GM10266 (cell line): ENCODE data around the gene FSHR.

Experiments
- DNase-seq: peaks from one replicate; pipeline ENCODE4 v3.0.0; 2012; ENCODE audit errors: extremely low spot score
- TF ChIP-seq, protein P1 (sequence below): IDR thresholded peaks from 2 replicates; pipeline ENCODE4 v1.5.1; 2012; ENCODE audit warnings: mild to moderate bottlenecking, low read depth; ENCODE audit not compliant: control insufficient read depth, insufficient read depth; ENCODE audit errors: missing control alignments

FSHR gene

DNA sequence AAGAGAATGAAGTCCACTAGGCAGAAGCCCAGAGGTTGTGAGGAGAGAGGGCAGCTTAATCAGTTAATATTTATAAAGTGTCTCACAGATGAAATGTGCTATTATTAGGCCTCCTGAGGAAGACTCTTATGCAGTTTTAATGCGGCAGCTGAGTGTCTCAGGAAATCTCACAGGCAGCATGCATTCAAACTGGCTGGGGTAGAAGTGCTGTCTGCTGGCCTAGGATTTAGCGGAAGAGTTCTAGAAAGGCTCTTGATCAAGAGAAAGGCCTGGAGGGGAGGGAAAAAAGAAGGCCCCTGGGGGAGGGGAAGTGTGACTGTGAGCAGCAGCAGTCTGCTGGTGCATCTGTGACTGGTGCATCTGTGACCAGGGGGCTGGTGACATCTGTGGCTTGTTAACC lies 133.0 kb downstream of the FSHR start:
- TF ChIP-seq, protein P1, sequence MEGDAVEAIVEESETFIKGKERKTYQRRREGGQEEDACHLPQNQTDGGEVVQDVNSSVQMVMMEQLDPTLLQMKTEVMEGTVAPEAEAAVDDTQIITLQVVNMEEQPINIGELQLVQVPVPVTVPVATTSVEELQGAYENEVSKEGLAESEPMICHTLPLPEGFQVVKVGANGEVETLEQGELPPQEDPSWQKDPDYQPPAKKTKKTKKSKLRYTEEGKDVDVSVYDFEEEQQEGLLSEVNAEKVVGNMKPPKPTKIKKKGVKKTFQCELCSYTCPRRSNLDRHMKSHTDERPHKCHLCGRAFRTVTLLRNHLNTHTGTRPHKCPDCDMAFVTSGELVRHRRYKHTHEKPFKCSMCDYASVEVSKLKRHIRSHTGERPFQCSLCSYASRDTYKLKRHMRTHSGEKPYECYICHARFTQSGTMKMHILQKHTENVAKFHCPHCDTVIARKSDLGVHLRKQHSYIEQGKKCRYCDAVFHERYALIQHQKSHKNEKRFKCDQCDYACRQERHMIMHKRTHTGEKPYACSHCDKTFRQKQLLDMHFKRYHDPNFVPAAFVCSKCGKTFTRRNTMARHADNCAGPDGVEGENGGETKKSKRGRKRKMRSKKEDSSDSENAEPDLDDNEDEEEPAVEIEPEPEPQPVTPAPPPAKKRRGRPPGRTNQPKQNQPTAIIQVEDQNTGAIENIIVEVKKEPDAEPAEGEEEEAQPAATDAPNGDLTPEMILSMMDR: no peak
- no peak for DNase-seq

DNA sequence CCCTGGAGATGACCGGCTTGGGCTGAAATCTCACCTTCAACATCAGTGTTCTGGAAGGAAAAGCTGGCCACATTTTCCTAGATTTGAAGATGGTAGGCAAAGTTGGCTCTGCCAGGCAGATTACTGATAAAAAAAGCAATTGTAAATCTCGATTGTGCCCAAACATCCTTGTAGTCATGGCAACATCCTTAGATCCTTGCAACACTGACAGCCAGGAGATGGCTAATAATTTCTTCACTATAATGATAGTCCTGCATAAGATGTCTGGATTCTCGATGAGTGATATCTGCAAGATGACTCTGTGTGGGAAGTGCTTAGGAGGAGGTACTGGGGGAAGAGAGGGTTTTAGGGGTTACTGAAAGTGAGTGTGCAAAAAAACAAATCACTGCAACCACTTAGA lies 149.1 kb downstream of the FSHR start:
- DNase-seq: no peak
- TF ChIP-seq, protein P1: no peak

DNA sequence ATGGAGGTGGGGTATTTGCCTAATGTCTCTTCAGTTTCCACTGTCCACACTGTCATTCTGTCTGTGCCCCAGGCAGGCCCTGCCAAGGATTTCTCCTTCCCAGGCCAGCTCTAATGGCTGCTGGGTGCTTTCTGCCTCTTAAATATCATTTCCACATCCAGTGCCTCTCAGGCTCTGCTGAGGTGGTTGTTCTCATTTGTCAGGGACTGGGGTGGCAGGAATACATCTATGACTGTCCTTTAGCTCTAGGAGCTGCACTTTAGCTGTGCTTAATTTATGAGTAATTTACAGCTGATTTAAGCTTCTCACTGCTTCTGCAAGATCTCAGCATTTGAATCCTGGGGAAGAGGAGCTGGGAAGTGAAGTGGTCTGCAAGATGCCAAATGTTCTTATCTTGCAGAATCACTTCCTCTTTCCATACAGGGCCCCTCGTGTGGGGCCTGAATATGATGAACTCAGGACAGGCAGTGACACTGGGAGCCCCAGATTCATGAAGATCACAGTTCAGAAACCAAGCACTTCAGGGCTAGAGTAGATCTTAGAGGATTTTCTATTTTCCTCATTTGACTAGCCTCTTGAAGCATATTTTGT lies 150.2 kb downstream of the FSHR start:
- DNase-seq: no peak
- TF ChIP-seq, protein P1: no peak

DNA sequence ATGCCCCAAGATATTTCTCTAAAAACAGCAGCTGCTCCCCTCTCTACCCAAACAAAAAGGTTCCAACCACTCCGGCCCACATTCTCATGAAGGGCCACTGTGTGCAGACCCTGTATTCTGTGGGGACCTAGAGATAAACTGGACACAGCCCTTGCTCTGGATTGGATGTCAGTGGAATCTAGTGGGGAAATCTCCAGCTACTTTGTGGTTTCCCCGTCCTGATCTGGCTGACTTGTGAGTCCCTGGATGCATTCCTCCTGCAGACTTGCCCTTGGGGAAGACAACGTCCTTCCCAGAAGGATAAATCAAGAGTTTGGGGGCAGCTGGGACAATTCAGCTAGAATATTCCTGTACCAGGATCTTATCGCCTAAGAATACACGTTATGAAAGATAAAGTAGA lies 151.1 kb downstream of the FSHR start:
- TF ChIP-seq, protein P1: no peak

DNA sequence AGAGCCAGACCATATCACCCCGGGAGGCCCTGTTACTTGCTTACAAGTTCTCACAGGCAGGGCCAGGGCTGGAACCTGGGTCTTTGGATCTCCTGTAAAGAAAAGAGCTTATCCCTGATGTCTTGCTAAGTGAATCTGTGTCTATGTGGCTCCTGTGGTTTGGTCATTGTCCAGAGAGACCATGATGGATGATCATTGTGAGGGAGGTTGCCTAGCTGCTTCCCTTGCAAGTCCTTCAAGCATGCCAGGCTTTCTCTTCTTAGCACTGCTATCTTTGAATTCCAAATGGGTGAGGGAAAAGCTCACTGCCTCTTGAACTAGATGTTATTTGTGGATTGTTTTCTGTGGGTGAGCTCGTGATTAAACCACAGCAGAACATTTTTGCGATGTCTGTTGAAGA lies 151.6 kb downstream of the FSHR start:
- TF ChIP-seq, protein P1: no peak
- DNase-seq: no peak

More for the DNA sequence above, 151.1 kb downstream of the FSHR start:
- no peak for DNase-seq

DNA sequence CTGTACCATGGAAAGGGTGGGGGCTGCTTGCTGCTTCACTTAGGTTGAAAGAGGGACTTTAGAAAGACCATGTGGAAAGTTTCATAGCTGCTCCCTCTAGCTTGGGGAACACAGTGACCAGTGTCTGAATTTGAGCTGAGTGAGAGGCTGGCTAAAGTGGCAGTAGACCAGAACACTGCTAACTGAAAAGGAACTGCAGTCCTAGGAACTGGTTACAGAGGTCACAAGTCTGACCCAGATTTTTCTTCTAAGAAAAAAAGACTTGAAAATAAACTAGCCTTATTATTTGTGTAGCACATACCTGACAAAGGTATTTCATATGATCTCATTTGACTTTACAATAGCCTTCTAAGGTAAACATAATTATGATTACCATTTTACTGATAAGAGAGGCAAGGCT lies 153.6 kb downstream of the FSHR start:
- TF ChIP-seq, protein P1: no peak
- no peak for DNase-seq

DNA sequence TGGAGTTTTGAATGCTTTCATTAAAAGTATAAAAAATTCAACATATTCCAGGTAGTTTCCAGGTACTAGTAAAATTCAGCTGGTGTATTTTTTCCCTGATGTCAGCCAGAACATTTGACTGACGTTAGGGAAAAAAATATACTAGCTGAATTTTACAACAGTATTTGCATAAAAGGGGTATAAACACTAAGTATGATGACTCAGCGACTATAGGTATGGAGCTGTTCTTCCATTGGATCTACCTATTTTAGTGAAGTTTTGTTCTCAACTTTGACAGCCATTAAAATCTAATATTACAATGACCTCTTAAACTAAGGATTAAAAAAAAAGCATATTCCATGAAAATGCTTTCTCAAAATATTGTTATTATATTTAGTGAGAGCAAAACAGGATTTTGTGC lies 155.9 kb downstream of the FSHR start:
- no peak for DNase-seq
- TF ChIP-seq, protein P1: no peak
